HEK293T (cell line): ENCODE results near the gene MANEAL.

Experiments used
- CTCF ChIA-PET: fragments of 350-600 bp; formaldehyde crosslinking; extraction: SDS; loops from one replicate; lab custom pipeline; 2021; ENCODE audit warnings: antibody characterized with exemption, inconsistent platforms; lab: Yijun Ruan, JAX
- POLR2A ChIA-PET: fragments of 350-600 bp; formaldehyde crosslinking; extraction: SDS; loops from one replicate; lab custom pipeline; 2020; ENCODE audit warnings: antibody characterized with exemption, inconsistent platforms; lab: Yijun Ruan, JAX
- DNase-seq: peaks from one replicate; pipeline ENCODE4 v3.0.0; 2012; ENCODE audit warnings: mixed read lengths; ENCODE audit errors: extremely low spot score
- ARNT ChIP-seq: fragments of 450-650 bp; IDR thresholded peaks from 2 replicates; pipeline ENCODE4 v1.6.1; 2017; ENCODE audit warnings: mild to moderate bottlenecking
- BHLHE40 ChIP-seq: fragments of 450-650 bp; IDR thresholded peaks from 2 replicates; pipeline ENCODE4 v1.6.1; 2016; ENCODE audit warnings: mild to moderate bottlenecking, moderate library complexity, borderline replicate concordance
- CTBP1 ChIP-seq: fragments of 450-650 bp; IDR thresholded peaks from 2 replicates; pipeline ENCODE4 v1.6.1; 2016; ENCODE audit warnings: borderline replicate concordance
- ELF4 ChIP-seq: fragments of 450-650 bp; IDR thresholded peaks from 2 replicates; pipeline ENCODE4 v1.6.1; 2017; ENCODE audit warnings: antibody characterized with exemption
- FOXA1 ChIP-seq: fragments of 450-650 bp; IDR thresholded peaks from 2 replicates; pipeline ENCODE4 v1.6.1; 2016; ENCODE audit warnings: mild to moderate bottlenecking
- FOXK2 ChIP-seq: fragments of 450-650 bp; IDR thresholded peaks from 2 replicates; pipeline ENCODE4 v1.6.1; 2016; ENCODE audit warnings: mild to moderate bottlenecking
- FOXM1 ChIP-seq: fragments of 450-650 bp; IDR thresholded peaks from 2 replicates; pipeline ENCODE4 v1.6.1; 2017; ENCODE audit warnings: mild to moderate bottlenecking, borderline replicate concordance
- HDGF ChIP-seq: fragments of 450-650 bp; IDR thresholded peaks from 2 replicates; pipeline ENCODE4 v1.6.1; 2017; ENCODE audit warnings: antibody characterized with exemption, borderline replicate concordance
- L3MBTL2 ChIP-seq: fragments of 450-650 bp; conservative IDR thresholded peaks from 2 replicates; pipeline ENCODE4 v1.6.1; 2016; ENCODE audit warnings: mild to moderate bottlenecking
- LEF1 ChIP-seq: fragments of 450-650 bp; IDR thresholded peaks from 2 replicates; pipeline ENCODE4 v1.6.1; 2017; ENCODE audit warnings: mild to moderate bottlenecking, borderline replicate concordance
- NFRKB ChIP-seq: fragments of 450-650 bp; IDR thresholded peaks from 2 replicates; pipeline ENCODE4 v1.6.1; 2016; ENCODE audit warnings: mild to moderate bottlenecking, moderate library complexity
- SP1 ChIP-seq: fragments of 450-650 bp; IDR thresholded peaks from 2 replicates; pipeline ENCODE4 v1.6.1; 2017
- SUZ12 ChIP-seq: fragments of 450-650 bp; IDR thresholded peaks from 2 replicates; pipeline ENCODE4 v1.6.1; 2016; ENCODE audit warnings: mild to moderate bottlenecking
- TARDBP ChIP-seq: fragments of 450-650 bp; IDR thresholded peaks from 2 replicates; pipeline ENCODE4 v1.6.1; 2016
- ZNF384 ChIP-seq: fragments of 450-650 bp; IDR thresholded peaks from 2 replicates; pipeline ENCODE4 v1.6.1; 2016
- TF ChIP-seq, protein P1 (sequence below): fragments of 450-650 bp; IDR thresholded peaks from 2 replicates; pipeline ENCODE4 v1.6.1; 2016

The MANEAL gene

DNA sequence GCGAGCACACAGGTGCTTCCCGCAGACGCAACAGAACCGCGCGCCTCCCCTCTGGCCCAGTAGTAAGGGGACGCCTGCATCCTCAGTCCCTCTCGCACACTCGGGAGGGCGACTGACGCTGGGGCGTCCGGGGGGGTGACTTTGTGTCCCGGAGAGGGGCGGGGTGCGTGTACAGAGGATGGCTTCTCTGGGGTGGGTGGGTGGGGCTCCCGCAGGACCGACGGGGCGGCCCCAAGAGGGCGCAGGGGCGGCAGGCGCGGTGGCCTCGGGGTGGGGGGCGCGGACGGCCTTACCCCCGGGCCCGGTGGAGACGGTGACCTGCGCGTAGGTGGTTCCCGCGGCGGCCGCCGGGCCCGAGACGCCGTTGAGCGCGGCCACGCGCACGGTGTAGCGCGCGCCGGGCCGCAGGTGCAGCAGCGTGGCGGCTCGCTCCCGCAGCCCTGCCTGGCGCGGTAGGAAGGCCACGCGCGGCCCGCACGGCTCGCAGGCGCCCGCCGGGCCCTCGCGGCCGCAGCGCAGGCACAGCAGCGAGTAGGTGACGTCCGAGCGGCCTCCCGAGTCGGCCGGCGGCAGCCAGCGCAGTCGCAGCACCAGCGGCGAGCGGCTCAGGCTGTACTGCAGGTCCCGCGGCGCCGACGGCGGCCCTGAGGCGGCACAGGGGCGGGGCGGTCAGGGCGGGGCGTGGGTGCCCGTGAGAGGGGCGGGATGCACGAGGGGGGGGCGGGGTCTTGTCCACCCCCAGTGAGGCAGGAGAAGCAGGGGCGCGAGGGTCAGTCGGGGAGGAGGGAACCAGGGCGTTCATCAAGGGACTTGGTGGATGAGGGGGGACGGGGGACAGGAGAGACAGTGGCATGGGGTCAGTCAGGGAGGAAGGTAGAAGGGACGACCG, 40.8 kb upstream of the MANEAL start:
- TF ChIP-seq LEF1 (no peak), L3MBTL2 (no peak), HDGF (no peak), SUZ12 (no peak), CTBP1 (no peak), ELF4 (no peak), TARDBP (no peak), BHLHE40 (no peak)
- TF ChIP-seq, protein P1, sequence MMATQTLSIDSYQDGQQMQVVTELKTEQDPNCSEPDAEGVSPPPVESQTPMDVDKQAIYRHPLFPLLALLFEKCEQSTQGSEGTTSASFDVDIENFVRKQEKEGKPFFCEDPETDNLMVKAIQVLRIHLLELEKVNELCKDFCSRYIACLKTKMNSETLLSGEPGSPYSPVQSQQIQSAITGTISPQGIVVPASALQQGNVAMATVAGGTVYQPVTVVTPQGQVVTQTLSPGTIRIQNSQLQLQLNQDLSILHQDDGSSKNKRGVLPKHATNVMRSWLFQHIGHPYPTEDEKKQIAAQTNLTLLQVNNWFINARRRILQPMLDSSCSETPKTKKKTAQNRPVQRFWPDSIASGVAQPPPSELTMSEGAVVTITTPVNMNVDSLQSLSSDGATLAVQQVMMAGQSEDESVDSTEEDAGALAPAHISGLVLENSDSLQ: no peak
- CTCF ChIA-PET: no interaction called here
- DNase-seq: peak; percentile 78
- POLR2A ChIA-PET: no interaction called here

DNA sequence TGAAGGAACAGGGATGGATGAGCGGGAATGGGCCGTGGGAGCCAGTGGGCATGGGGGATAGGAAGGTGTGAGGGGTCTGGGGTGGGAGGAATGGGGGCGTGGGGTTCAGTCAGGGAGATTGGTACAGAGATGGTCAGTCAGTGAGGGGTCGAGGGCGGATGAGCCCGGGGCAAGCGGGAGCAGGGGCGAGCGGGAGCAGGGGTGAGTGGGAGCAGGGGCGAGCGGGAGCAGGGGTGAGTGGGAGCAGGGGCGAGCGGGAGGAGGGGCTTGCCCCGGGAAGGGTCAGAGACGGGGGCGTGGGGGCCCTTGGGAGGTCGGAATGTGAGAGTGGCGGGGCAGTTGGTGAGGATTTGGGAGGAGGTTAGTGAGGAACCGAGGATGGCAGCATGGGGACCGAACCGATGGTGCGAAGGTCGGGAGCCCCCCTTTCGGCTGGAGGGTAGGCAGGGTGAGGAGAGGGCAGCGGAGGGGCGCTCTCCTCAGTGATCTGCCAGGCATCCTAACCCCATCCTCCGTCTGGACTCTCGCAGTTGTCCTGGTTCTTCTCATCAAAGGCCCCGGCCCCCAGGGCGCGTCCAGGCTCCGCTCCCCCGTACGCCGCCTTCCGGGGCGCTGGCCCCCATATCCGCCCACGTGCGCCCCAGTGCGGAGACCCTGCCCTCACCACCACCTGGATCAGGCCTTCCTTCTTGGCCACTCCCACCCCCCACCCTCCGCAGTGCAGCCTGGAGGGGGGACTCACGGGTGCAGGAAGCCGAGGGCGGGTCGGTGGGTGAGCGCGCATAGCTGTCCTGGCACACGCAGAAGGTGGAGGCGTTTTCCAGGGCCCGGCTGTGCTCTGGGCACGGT, 40.0 kb upstream of the MANEAL start:
- CTCF ChIA-PET: no interaction called here
- no peak for DNase-seq
- POLR2A ChIA-PET: no interaction called here

DNA sequence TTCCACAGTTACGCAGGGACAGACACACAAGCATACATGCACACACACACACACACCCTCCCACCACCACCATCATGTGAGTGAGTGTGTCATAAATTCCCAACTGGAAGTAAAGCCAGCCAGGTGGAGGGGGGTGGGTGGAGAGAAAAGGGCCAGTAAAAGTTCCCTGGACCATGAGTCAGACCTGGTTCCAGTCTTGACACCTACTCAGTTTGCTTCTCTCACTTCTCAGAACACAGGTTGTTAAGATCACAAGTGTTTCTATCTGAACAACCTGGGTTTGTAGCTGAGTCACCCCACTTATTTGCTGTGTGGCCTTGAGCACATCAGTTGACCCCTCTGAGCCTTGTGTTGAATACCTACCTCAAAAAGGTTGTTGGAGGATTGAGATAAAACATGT, 38.4 kb upstream of the MANEAL start:
- CTCF ChIA-PET: no interaction called here
- DNase-seq: no peak
- TF ChIP-seq L3MBTL2 (no peak), BHLHE40 (no peak), LEF1 (no peak), SP1 (no peak), HDGF (no peak), ARNT (no peak), NFRKB (no peak), ELF4 (no peak), SUZ12 (no peak), FOXM1 (no peak), FOXA1 (no peak), ZNF384 (no peak), FOXK2 (no peak), TARDBP (no peak), CTBP1 (no peak)
- TF ChIP-seq, protein P1: no peak
- POLR2A ChIA-PET: interaction anchor here (0.8 kb wide), 1 partner anchor 39 kb away, joined by 3 read pairs; no protein-coding TSS in a partner anchor

More for the DNA sequence above, 40.0 kb upstream of the MANEAL start:
- TF ChIP-seq ZNF384 (no peak), HDGF (no peak), SP1 (no peak), BHLHE40 (no peak)

DNA sequence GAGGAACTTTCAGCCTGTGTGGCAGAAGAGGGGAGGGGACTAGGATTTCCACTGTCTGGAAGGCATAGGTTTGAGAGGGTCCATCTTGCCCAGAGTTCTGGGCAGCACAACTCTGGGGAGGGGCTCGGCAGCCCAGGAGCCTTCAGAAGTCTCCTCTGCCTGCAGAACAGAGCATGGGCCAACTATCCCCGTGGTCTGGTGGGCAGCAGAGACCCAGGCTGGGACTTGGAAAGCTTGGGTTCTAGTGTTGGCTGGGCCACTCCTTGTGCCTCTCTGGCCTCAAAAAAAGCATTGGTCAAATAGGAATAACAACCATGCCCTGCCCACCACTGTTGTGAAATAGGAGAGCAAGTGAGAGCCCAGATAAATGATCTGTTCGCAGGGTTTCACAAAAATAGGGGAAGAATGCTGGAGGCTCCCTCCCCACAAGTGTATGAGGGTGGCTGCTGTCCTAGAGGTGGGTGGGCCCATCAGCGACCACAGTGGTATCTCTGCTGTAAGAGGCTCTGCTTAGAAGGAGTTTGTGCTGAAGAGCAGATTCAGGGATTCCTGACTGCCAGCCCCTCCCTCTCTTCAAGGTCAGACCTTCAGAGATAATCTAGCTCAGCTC, 37.6 kb upstream of the MANEAL start:
- POLR2A ChIA-PET: no interaction called here
- DNase-seq: no peak
- CTCF ChIA-PET: interaction anchor here (1.2 kb wide), 1 partner anchor 13 kb away, joined by 5 read pairs; no protein-coding TSS in a partner anchor
- no peak for TF ChIP-seq FOXK2
- TF ChIP-seq BHLHE40: no peak
- TF ChIP-seq TARDBP: no peak
- no peak for TF ChIP-seq NFRKB

DNA sequence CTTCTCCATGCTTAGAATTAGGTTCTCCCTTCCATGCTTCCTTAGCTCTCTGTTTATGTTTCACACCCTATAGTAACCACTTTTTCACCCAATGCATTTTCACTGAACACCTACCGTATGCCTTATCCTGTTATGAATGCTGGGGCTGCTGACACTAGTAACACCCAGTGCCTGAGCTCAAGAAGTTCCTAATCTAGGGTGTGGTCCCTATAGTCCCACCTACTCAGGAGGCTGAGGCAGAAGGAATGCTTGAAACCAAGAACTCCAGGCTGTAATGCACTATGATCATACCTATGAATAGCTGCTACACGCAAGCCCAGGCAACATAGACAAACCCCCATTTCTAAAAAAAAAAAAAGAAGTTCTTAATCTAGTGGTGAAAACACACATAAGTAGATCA, 34.2 kb upstream of the MANEAL start:
- TF ChIP-seq LEF1: no peak
- no peak for TF ChIP-seq ZNF384
- no peak for TF ChIP-seq NFRKB
- TF ChIP-seq ARNT: no peak
- TF ChIP-seq FOXM1: no peak
- no peak for TF ChIP-seq SP1
- TF ChIP-seq HDGF: no peak
- no peak for TF ChIP-seq FOXK2
- TF ChIP-seq BHLHE40: no peak
- TF ChIP-seq L3MBTL2: no peak
- no peak for TF ChIP-seq SUZ12
- TF ChIP-seq, protein P1: no peak
- TF ChIP-seq TARDBP: no peak
- no peak for TF ChIP-seq FOXA1
- TF ChIP-seq ELF4: no peak
- TF ChIP-seq CTBP1: no peak
- ChIA-PET CTCF (no interaction called here), POLR2A (no interaction called here)
- DNase-seq: no peak
